ENCODE data around the gene PILRA.
A peak's percentile ranks its signal among the peaks of the same experiment; 100 is the strongest.
"Not testable (repeated sequence)": the region's sequence is repeated elsewhere in the genome, so short reads cannot be mapped to it uniquely, and the experiment has no call there.

PILRA gene

DNA sequence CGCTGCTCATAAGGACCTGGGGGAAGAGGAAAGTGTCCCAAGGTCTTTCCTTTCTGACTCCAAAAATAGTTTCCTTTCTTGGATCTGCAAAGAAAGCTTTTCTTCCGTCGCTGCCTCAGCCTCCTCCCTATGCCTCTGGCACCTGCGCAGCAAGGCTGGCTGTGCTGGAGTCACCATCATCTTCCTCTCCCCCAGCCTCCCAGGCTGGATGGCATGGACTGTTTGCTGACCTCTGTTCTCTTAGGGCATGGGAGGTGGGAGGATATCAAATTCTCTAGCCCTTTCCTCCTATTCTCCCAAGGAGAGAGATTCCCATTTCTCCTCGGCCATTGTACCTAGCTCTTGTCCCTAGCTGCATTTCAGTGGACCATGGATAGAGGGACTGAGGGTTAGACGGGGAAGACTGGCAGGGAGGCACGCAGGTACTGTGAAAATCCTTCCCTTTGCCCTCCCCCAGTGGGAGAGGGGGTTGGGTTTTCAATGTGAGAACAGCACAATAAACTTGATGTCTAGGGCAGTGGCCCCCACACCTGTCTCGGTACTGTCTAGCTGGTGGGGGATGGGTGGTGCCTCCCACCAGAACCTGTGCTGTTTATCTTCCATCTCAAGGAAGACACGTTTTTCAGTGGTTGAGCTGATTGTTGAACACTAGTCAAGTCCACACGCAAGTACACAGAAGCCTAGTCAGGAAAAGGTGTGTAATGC, 60.5 kb downstream of the PILRA start:
- no peak for DNase-seq (ENCODE audit: low read depth, low spot score)
- H3K27me3 ChIP-seq (ENCODE audit: control insufficient read depth, insufficient read depth, low read length): no peaks in the 10 kb centered on the region
- peaks cover 6% of the 10 kb centered on the region for H3K4me1 ChIP-seq (ENCODE audit: control insufficient read depth, insufficient read depth, low read length)
- WGBS (ENCODE audit: insufficient coverage, insufficient read length): no CpG with 5 or more reads among the region's 10 CpGs
- no peak overlapping the region for H3K27ac ChIP-seq (ENCODE audit: low read length)
- H3K9me3 ChIP-seq (ENCODE audit: control insufficient read depth, insufficient read depth, low read length): no peaks in the 10 kb centered on the region
- no peak overlapping the region for H3K4me3 ChIP-seq (ENCODE audit: low read length)
- peaks cover 17% of the 10 kb centered on the region for H3K36me3 ChIP-seq (ENCODE audit: control insufficient read depth, insufficient read depth, low read length)

GRCh38 chr7:100434297-100435144, 61.2 kb downstream of the PILRA start:
- Histone ChIP-seq H3K36me3 (ENCODE audit: control insufficient read depth, insufficient read depth, low read length) (peaks cover 17% of the 10 kb centered on the region), H3K4me1 (ENCODE audit: control insufficient read depth, insufficient read depth, low read length) (peaks cover 6% of the 10 kb centered on the region), H3K4me3 (ENCODE audit: low read length) (no peak overlapping the region), H3K27ac (ENCODE audit: low read length) (no peak overlapping the region), H3K27me3 (ENCODE audit: control insufficient read depth, insufficient read depth, low read length) (no peaks in the 10 kb centered on the region), H3K9me3 (ENCODE audit: control insufficient read depth, insufficient read depth, low read length) (no peaks in the 10 kb centered on the region)
- no CpG with 5 or more reads among the region's 22 CpGs for whole genome bisulfite sequencing (ENCODE audit: insufficient coverage, insufficient read length)
- no peak for DNase-seq (ENCODE audit: low read depth, low spot score)

GRCh38 chr7:100435401-100436304, 62.4 kb downstream of the PILRA start:
- H3K4me1 ChIP-seq (ENCODE audit: control insufficient read depth, insufficient read depth, low read length): peaks cover 4% of the 10 kb centered on the region
- no CpG with 5 or more reads among the region's 81 CpGs for WGBS (ENCODE audit: insufficient coverage, insufficient read length)
- DNase-seq (ENCODE audit: low read depth, low spot score): no peak
- H3K9me3 ChIP-seq (ENCODE audit: control insufficient read depth, insufficient read depth, low read length): no peaks in the 10 kb centered on the region
- H3K27ac ChIP-seq (ENCODE audit: low read length): no peak overlapping the region
- peaks cover 17% of the 10 kb centered on the region for H3K36me3 ChIP-seq (ENCODE audit: control insufficient read depth, insufficient read depth, low read length)
- H3K4me3 ChIP-seq (ENCODE audit: low read length): peak overlapping the region; percentile 87
- H3K27me3 ChIP-seq (ENCODE audit: control insufficient read depth, insufficient read depth, low read length): no peaks in the 10 kb centered on the region

- Histone ChIP-seq H3K27me3 (ENCODE audit: control insufficient read depth, insufficient read depth, low read length) (no peaks in the 10 kb centered on the region), H3K27ac (ENCODE audit: low read length) (no peak overlapping the region), H3K36me3 (ENCODE audit: control insufficient read depth, insufficient read depth, low read length) (peaks cover 13% of the 10 kb centered on the region; the same call in 1 of the 2 replicates), H3K4me1 (ENCODE audit: control insufficient read depth, insufficient read depth, low read length) (no peaks in the 10 kb centered on the region), H3K4me3 (ENCODE audit: low read length) (no peak overlapping the region), H3K9me3 (ENCODE audit: control insufficient read depth, insufficient read depth, low read length) (no peaks in the 10 kb centered on the region)
- WGBS (ENCODE audit: insufficient coverage, insufficient read length): no CpG with 5 or more reads among the region's 28 CpGs
- DNase-seq (ENCODE audit: low read depth, low spot score): no peak
Measured at GRCh38 chr7:100437150-100438100, 64.1 kb downstream of the PILRA start.

DNA sequence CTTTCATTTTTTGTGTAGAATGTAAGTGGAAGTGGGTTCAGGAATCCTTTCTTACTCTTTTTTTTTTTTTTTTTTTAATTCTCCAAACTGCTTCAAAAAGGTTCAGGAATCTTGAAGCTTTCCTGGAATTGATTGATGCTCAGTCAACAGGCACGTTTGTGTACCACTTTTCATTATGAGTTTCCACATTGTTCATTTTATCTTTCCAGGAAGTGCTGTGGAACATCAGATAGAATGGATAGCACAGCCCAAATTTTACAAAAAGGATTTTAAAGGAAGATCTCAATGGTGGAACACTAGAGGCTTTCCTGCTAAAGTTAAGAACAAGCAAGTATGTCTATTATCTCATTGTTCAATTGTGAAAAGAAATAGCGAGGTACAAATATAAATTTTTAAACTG, 64.9 kb downstream of the PILRA start:
- H3K27me3 ChIP-seq (ENCODE audit: control insufficient read depth, insufficient read depth, low read length): no peaks in the 10 kb centered on the region
- no peak overlapping the region for H3K4me3 ChIP-seq (ENCODE audit: low read length)
- 100% methylated on average over 1 of the region's 2 CpGs for WGBS (ENCODE audit: insufficient coverage, insufficient read length)
- H3K36me3 ChIP-seq (ENCODE audit: control insufficient read depth, insufficient read depth, low read length): peaks cover 7% of the 10 kb centered on the region; the same call in 1 of the 2 replicates
- DNase-seq (ENCODE audit: low read depth, low spot score): no peak
- H3K9me3 ChIP-seq (ENCODE audit: control insufficient read depth, insufficient read depth, low read length): no peaks in the 10 kb centered on the region
- no peak overlapping the region for H3K27ac ChIP-seq (ENCODE audit: low read length)
- no peaks in the 10 kb centered on the region for H3K4me1 ChIP-seq (ENCODE audit: control insufficient read depth, insufficient read depth, low read length)

- not testable (repeated sequence) for H3K9me3 ChIP-seq (ENCODE audit: control insufficient read depth, insufficient read depth, low read length); H3K4me1 ChIP-seq (ENCODE audit: control insufficient read depth, insufficient read depth, low read length); H3K27me3 ChIP-seq (ENCODE audit: control insufficient read depth, insufficient read depth, low read length); H3K4me3 ChIP-seq (ENCODE audit: low read length); H3K27ac ChIP-seq (ENCODE audit: low read length); H3K36me3 ChIP-seq (ENCODE audit: control insufficient read depth, insufficient read depth, low read length); DNase-seq (ENCODE audit: low read depth, low spot score)
- WGBS (ENCODE audit: insufficient coverage, insufficient read length): no CpG with 5 or more reads among the region's 8 CpGs
Measured at GRCh38 chr7:100438731-100439130, 65.4 kb downstream of the PILRA start.

- not testable (repeated sequence) for H3K27ac ChIP-seq (ENCODE audit: low read length); H3K4me1 ChIP-seq (ENCODE audit: control insufficient read depth, insufficient read depth, low read length); H3K27me3 ChIP-seq (ENCODE audit: control insufficient read depth, insufficient read depth, low read length); H3K9me3 ChIP-seq (ENCODE audit: control insufficient read depth, insufficient read depth, low read length); H3K4me3 ChIP-seq (ENCODE audit: low read length); H3K36me3 ChIP-seq (ENCODE audit: control insufficient read depth, insufficient read depth, low read length); DNase-seq (ENCODE audit: low read depth, low spot score)
- WGBS (ENCODE audit: insufficient coverage, insufficient read length): no CpG with 5 or more reads among the region's 7 CpGs
Measured at GRCh38 chr7:100439244-100439643, 66.0 kb downstream of the PILRA start.

- no peak for DNase-seq (ENCODE audit: low read depth, low spot score)
- no peaks in the 10 kb centered on the region for H3K9me3 ChIP-seq (ENCODE audit: control insufficient read depth, insufficient read depth, low read length)
- H3K4me3 ChIP-seq (ENCODE audit: low read length): no peak overlapping the region
- no peaks in the 10 kb centered on the region for H3K36me3 ChIP-seq (ENCODE audit: control insufficient read depth, insufficient read depth, low read length)
- H3K27me3 ChIP-seq (ENCODE audit: control insufficient read depth, insufficient read depth, low read length): no peaks in the 10 kb centered on the region
- no peaks in the 10 kb centered on the region for H3K4me1 ChIP-seq (ENCODE audit: control insufficient read depth, insufficient read depth, low read length)
- WGBS (ENCODE audit: insufficient coverage, insufficient read length): no CpG with 5 or more reads among the region's 11 CpGs
- no peak overlapping the region for H3K27ac ChIP-seq (ENCODE audit: low read length)
Measured at GRCh38 chr7:100441641-100442535, 68.6 kb downstream of the PILRA start.

All from iPS DF 6.9 (cell line).